H1 (cell line): ENCODE results near the gene CDK8. TPM values are rescaled to one million over a fixed set of nuclear protein-coding genes. Genes with fewer than 3 reads are reported as not detected.

Experiments used
- CTCF ChIA-PET: fragments of 300-600 bp; sonication (Branson Sonifier 250); formaldehyde crosslinking; loops from one replicate; lab custom pipeline; 2021; ENCODE audit not compliant: partially characterized antibody; lab: Charles Lee
- POLR2A ChIA-PET: fragments of 300-600 bp; sonication (Branson Sonifier 250); formaldehyde crosslinking; loops from one replicate; lab custom pipeline; 2021; ENCODE audit warnings: inconsistent platforms; ENCODE audit not compliant: partially characterized antibody; lab: Charles Lee
- DNase-seq, 2 experiments: peaks; one replicate each; pipeline versions ENCODE4 v3.0.0 to v3.0.0-alpha.2; 2010 to 2022; ENCODE audit warnings: low spot score in 2 of 2, low read depth in 1 of 2, mixed read lengths in 1 of 2
- FAIRE-seq: peaks from 2 replicates; lab custom pipeline; 2011; peaks lifted over from hg19 to GRCh38; lab: Jason Lieb, UNC
- H2AFZ ChIP-seq: 2 replicates; pipeline ENCODE4 v1.8.1; 2012; ENCODE audit warnings: low read length, inconsistent platforms
- H2AK5ac ChIP-seq: 2 replicates; pipeline ENCODE4 v1.6.1; 2013; ENCODE audit warnings: low read depth, low read length
- H2BK120ac ChIP-seq: replicated peaks from 2 replicates; pipeline ENCODE3; 2013; ENCODE audit warnings: low read depth, low read length, inconsistent platforms
- H2BK12ac ChIP-seq: 2 replicates; pipeline ENCODE4 v1.6.1; 2013; ENCODE audit warnings: low read depth, low read length
- H2BK15ac ChIP-seq: 2 replicates; pipeline ENCODE4 v1.6.1; 2013; ENCODE audit warnings: low read length
- H2BK20ac ChIP-seq: 2 replicates; pipeline ENCODE4 v1.6.1; 2013; ENCODE audit warnings: low read length
- H2BK5ac ChIP-seq: 2 replicates; pipeline ENCODE4 v1.6.1; 2013; ENCODE audit warnings: low read depth, low read length
- H3K14ac ChIP-seq: 2 replicates; pipeline ENCODE4 v1.6.1; 2013; ENCODE audit warnings: inconsistent platforms; ENCODE audit not compliant: insufficient read length
- H3K18ac ChIP-seq: 2 replicates; pipeline ENCODE4 v1.6.1; 2013; ENCODE audit warnings: low read length; ENCODE audit errors: extremely low read depth
- H3K23ac ChIP-seq: 2 replicates; pipeline ENCODE4 v1.6.1; 2013; ENCODE audit warnings: inconsistent platforms; ENCODE audit not compliant: insufficient read length
- H3K23me2 ChIP-seq: 2 replicates; pipeline ENCODE4 v1.6.1; 2013; ENCODE audit warnings: low read depth, low read length
- H3K27ac ChIP-seq: 2 replicates; pipeline ENCODE4 v1.6.1; 2011; ENCODE audit warnings: low read depth, low read length, inconsistent platforms
- H3K27me3 ChIP-seq, 4 experiments: replicated peaks in 1 of 4; 1 replicate in 1 of 4; 2 replicates in 3 of 4; pipeline versions ENCODE4 v1.6.1 to v1.8.1; 2011 to 2013; ENCODE audit warnings: low read length in 3 of 4, mild to moderate bottlenecking in 3 of 4, inconsistent platforms in 2 of 4, mixed read lengths in 2 of 4, moderate library complexity in 1 of 4; ENCODE audit not compliant: control insufficient read depth in 3 of 4, insufficient read depth in 3 of 4; ENCODE audit errors: extremely low read depth in 1 of 4
- H3K36me3 ChIP-seq, 4 experiments: 2 replicates each; pipeline versions ENCODE4 v1.6.1 to v1.8.1; 2011 to 2013; ENCODE audit warnings: mild to moderate bottlenecking in 4 of 4, low read length in 3 of 4, moderate library complexity in 2 of 4, control low read depth in 1 of 4, inconsistent platforms in 1 of 4; ENCODE audit not compliant: insufficient read depth in 4 of 4, control insufficient read depth in 2 of 4
- H3K4ac ChIP-seq: replicated peaks from 2 replicates; pipeline ENCODE3; 2013; ENCODE audit warnings: low read length, low read depth, mixed read lengths, inconsistent platforms; ENCODE audit not compliant: insufficient read length
- H3K4me1 ChIP-seq, 4 experiments: replicated peaks in 1 of 4; 1 replicate in 1 of 4; 2 replicates in 3 of 4; pipeline versions ENCODE4 v1.6.1 to v1.8.1; 2011 to 2013; ENCODE audit warnings: low read length in 3 of 4, inconsistent platforms in 2 of 4, mixed read lengths in 1 of 4; ENCODE audit not compliant: insufficient read depth in 4 of 4, control insufficient read depth in 3 of 4
- H3K4me2 ChIP-seq, 2 experiments: 2 replicates each; pipeline versions ENCODE4 v1.6.1 to v1.8.1; 2011 to 2013; ENCODE audit warnings: low read depth in 2 of 2, low read length in 2 of 2, control low read depth in 1 of 2, inconsistent platforms in 1 of 2, mild to moderate bottlenecking in 1 of 2; ENCODE audit not compliant: insufficient read depth in 1 of 2
- H3K4me3 ChIP-seq, 4 experiments: fragments of 200-600, 300-600 bp in 1 of 4; sonication (generic), shearing (Covaris generic), sonication (Bioruptor Twin) in 1 of 4; 2 replicates each; pipeline versions ENCODE4 v1.5.1 to v1.8.1; 2011 to 2016; ENCODE audit warnings: low read length in 4 of 4, low read depth in 3 of 4, control low read depth in 2 of 4, inconsistent platforms in 2 of 4, mild to moderate bottlenecking in 2 of 4, mixed read lengths in 1 of 4, moderate library complexity in 1 of 4; ENCODE audit not compliant: insufficient read depth in 2 of 4; ENCODE audit errors: extremely low read depth in 1 of 4
- H3K56ac ChIP-seq: replicated peaks from 2 replicates; pipeline ENCODE3; 2013; ENCODE audit warnings: low read depth, mild to moderate bottlenecking, mixed read lengths, low read length, inconsistent platforms; ENCODE audit not compliant: insufficient read length
- H3K79me1 ChIP-seq: 2 replicates; pipeline ENCODE4 v1.6.1; 2013; ENCODE audit warnings: low read depth, low read length, control low read depth
- H3K79me2 ChIP-seq, 2 experiments: 2 replicates each; pipeline versions ENCODE4 v1.6.1 to v1.8.1; 2012 to 2013; ENCODE audit warnings: low read length in 2 of 2, mild to moderate bottlenecking in 2 of 2, inconsistent platforms in 1 of 2; ENCODE audit not compliant: insufficient read depth in 2 of 2, control insufficient read depth in 1 of 2
- H3K9ac ChIP-seq, 4 experiments: replicated peaks in 1 of 4; 1 replicate in 1 of 4; 2 replicates in 3 of 4; pipeline versions ENCODE4 v1.6.1 to v1.8.1; 2011 to 2013; ENCODE audit warnings: low read depth in 3 of 4, low read length in 3 of 4, control low read depth in 2 of 4, mild to moderate bottlenecking in 2 of 4, moderate library complexity in 2 of 4, inconsistent platforms in 1 of 4; ENCODE audit errors: extremely low read depth in 1 of 4
- H3K9me3 ChIP-seq, 2 experiments: 2 replicates each; pipeline versions ENCODE4 v1.6.1 to v1.8.1; 2012 to 2013; ENCODE audit warnings: mild to moderate bottlenecking in 2 of 2, moderate library complexity in 2 of 2, control low read depth in 1 of 2, inconsistent platforms in 1 of 2, low read depth in 1 of 2, low read length in 1 of 2, mixed read lengths in 1 of 2; ENCODE audit not compliant: insufficient read depth in 2 of 2
- H4K20me1 ChIP-seq, 2 experiments: replicated peaks in 1 of 2; 2 replicates each; pipeline versions ENCODE3 to v1.8.1; 2011 to 2013; ENCODE audit warnings: inconsistent platforms in 2 of 2, low read length in 2 of 2, mild to moderate bottlenecking in 1 of 2; ENCODE audit not compliant: insufficient read depth in 2 of 2, control insufficient read depth in 1 of 2
- H4K5ac ChIP-seq: 2 replicates; pipeline ENCODE4 v1.6.1; 2013; ENCODE audit warnings: low read length, low read depth, mixed read lengths, inconsistent platforms; ENCODE audit not compliant: insufficient read length
- H4K8ac ChIP-seq: 2 replicates; pipeline ENCODE4 v1.8.0; 2013; ENCODE audit warnings: mild to moderate bottlenecking, moderate library complexity, low read length, inconsistent platforms; ENCODE audit not compliant: insufficient read depth; ENCODE audit errors: extremely low read depth
- H4K91ac ChIP-seq: replicated peaks from 2 replicates; pipeline ENCODE3; 2013; ENCODE audit warnings: low read length, mixed read lengths, inconsistent platforms; ENCODE audit not compliant: insufficient read length
- EP300 ChIP-seq, 2 experiments: IDR thresholded peaks; 1 replicate in 1 of 2; 2 replicates in 1 of 2; pipeline ENCODE4 v1.6.1; 2011 to 2012; ENCODE audit warnings: low read depth in 2 of 2, low read length in 2 of 2, mild to moderate bottlenecking in 2 of 2, borderline replicate concordance in 1 of 2, inconsistent platforms in 1 of 2, moderate library complexity in 1 of 2
- FOSL1 ChIP-seq: IDR thresholded peaks from 2 replicates; pipeline ENCODE4 v1.6.1; 2011; ENCODE audit warnings: mild to moderate bottlenecking, low read depth, low read length, moderate library complexity; ENCODE audit not compliant: insufficient read depth
- RFX5 ChIP-seq: IDR thresholded peaks from 2 replicates; pipeline ENCODE4 v1.6.1; 2011; ENCODE audit warnings: low read depth, low read length, improper control_type of control experiment, borderline replicate concordance
- WGBS, 2 experiments: shearing (Covaris generic) in 1 of 2; methylation state at CpG; one replicate each; pipeline versions ENCODE4 v1.1.6 to v1.1.7; 2013 to 2015; ENCODE audit warnings: low lambda C conversion rate in 2 of 2, mixed read lengths in 2 of 2, inconsistent platforms in 1 of 2, low coverage in 1 of 2, missing lambda C conversion rate in 1 of 2; ENCODE audit not compliant: insufficient replicate concordance in 2 of 2, insufficient coverage in 1 of 2, insufficient read length in 1 of 2; ENCODE audit errors: extremely low coverage in 1 of 2, missing lambda C conversion rate in 1 of 2; 5-methylcytosine and 5-hydroxymethylcytosine counted together
- polyA plus RNA-seq, 7 experiments: library from polyadenylated mRNA; depleted of rRNA in 3 of 7; stranded (reverse) in 5 of 7; unstranded in 2 of 7; fragments of >200 nt in 5 of 7; fragments of 200-250 nt in 2 of 7; gene quantifications; 1 replicate in 5 of 7; 2 replicates in 1 of 7; 4 replicates in 1 of 7; pipeline versions ENCODE4 v1.2.1 to v1.2.3, GENCODE V29; 2011 to 2013; ENCODE audit warnings: missing spikeins in 2 of 7, mixed read lengths in 2 of 7
- total RNA-seq: library from RNA; stranded (reverse); fragmentation: NEBNext Ultra II Directional; extraction: Animal tissue kit (Norgen Biotek cat#: 25700); gene quantifications from 2 replicates; pipeline ENCODE4 v1.2.1, GENCODE V29; 2021

The CDK8 gene
- total and polyA plus RNA-seq, 2 of the 8 experiments (the other 6 are each of a cell fraction or from before 2014, with no cell fraction given), result 22.1 to 25.6 TPM

DNA sequence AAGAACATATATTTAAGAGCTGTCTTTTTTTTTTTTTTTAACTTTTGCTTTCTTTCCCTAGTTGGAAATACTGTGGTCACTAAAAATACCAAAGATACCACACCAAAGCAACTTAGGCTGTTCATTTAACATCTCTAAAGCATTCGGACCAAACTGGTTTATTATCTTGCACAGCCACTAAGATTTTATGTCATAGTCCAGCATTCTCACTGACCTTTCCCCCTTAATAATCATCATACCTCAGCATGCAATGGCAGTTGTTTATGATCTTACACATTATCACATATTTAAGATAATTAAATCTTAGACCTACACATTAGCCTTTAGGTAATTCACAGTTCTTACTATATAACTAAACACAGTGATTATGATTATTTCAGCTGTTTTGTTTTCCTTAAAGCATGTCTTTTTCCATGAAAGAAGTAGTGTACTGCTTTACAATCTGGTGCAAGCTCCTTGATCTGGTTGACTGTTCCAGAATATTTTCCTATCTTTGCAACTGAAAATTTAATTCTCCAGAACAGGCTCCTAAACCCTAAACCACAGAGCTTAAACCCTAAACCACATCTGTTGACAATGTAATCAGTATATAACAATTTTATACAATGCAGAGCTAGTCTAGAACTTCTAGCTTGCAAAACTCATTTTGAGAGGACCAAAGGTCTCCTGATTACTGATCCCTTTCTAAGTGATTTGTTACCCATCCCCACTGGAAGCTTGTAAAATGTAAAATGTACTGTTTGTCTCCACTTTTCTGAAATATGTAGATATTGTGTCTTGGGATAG, 74.2 kb downstream of the CDK8 start:
- peaks cover 2 to 6% of the 10 kb centered on the region in 2 experiments for H4K20me1 ChIP-seq
- no peak overlapping the region for H2AFZ ChIP-seq
- no peaks in the 10 kb centered on the region for H3K9me3 ChIP-seq
- FAIRE-seq (no peak), DNase-seq (no peak)
- no peak overlapping the region for H3K4me3 ChIP-seq
- no peak overlapping the region for H4K5ac ChIP-seq
- H3K79me1 ChIP-seq, result no peaks in the 10 kb centered on the region
- peaks cover 10 to 92% of the 10 kb centered on the region in 2 experiments; a peak in 3 of 4 replicates for H3K79me2 ChIP-seq
- POLR2A ChIA-PET, result no interaction called here
- no peak overlapping the region for H3K18ac ChIP-seq
- no peak overlapping the region for H2BK120ac ChIP-seq
- no peak overlapping the region for H2BK15ac ChIP-seq
- H2BK5ac ChIP-seq, result no peak overlapping the region
- CTCF ChIA-PET, result interaction anchor here (0.5 to 1.6 kb wide), 2 partner anchors 25 to 168 kb away, joined by 3 to 5 read pairs; no protein-coding TSS in a partner anchor
- H4K91ac ChIP-seq, result no peak overlapping the region
- no peak overlapping the region for H3K9ac ChIP-seq
- no peak overlapping the region for H2AK5ac ChIP-seq
- H3K4ac ChIP-seq, result no peak overlapping the region
- no peak overlapping the region for H3K27ac ChIP-seq
- WGBS, 2 experiments, result 94% methylated on average over 1 of the region's 1 CpG; no CpG with 5 or more reads in 1 of the 2 experiments
- no peak overlapping the region for H2BK20ac ChIP-seq
- 0 out of 7 replicates have a peak, but pooled peaks cover 0 to 6% (median 0%) of the 10 kb centered on the region in 4 experiments for H3K4me1 ChIP-seq
- H3K56ac ChIP-seq, result no peak overlapping the region
- no peak overlapping the region for H3K14ac ChIP-seq
- H4K8ac ChIP-seq, result no peak overlapping the region
- no peaks in the 10 kb centered on the region for H3K23me2 ChIP-seq
- H3K36me3 ChIP-seq, result no peaks in the 10 kb centered on the region
- H2BK12ac ChIP-seq, result no peak overlapping the region
- H3K27me3 ChIP-seq, result no peaks in the 10 kb centered on the region
- no peak overlapping the region for H3K4me2 ChIP-seq
- TF ChIP-seq RFX5, result no peak
- TF ChIP-seq EP300 (IDR thresholded peaks at IDR 0.05; ENCODE audit: borderline replicate concordance in 1 of 2, low read depth in 2 of 2, low read length in 2 of 2), result no peak
- TF ChIP-seq FOSL1, result no peak
- H3K23ac ChIP-seq, result no peak overlapping the region
